Activated CD8-positive, alpha-beta memory T cell treated with anti-CD3 and anti-CD28 coated beads, Interleukin-2, amount 50 U/mL, for 48 hours (primary cell): ENCODE results near the gene CCDC178.
"Not testable (repeated sequence)": the region's sequence is repeated elsewhere in the genome, so short reads cannot be mapped to it uniquely, and the experiment has no call there.

ENCODE experiments used
- DNase-seq: peaks from one replicate; pipeline ENCODE4 v3.0.0-alpha.2; 2020

Gene CCDC178

GRCh38 chr18:33355756-33356155 is 84.8 kb downstream of the CCDC178 start:
- DNase-seq = no peak

- DNase-seq = no peak
These were observed 85.3 kb downstream of the CCDC178 start for GRCh38 chr18:33355263-33355662.

- no peak for DNase-seq
These were observed 90.3 kb downstream of the CCDC178 start for GRCh38 chr18:33350256-33350655.

GRCh38 chr18:33339733-33340132 is 100.8 kb downstream of the CCDC178 start:
- DNase-seq = not testable (repeated sequence)

- no peak for DNase-seq
These were observed 105.7 kb downstream of the CCDC178 start for GRCh38 chr18:33334781-33335180.

- DNase-seq = no peak
These were observed 109.8 kb downstream of the CCDC178 start for GRCh38 chr18:33330711-33331110.

GRCh38 chr18:33326975-33327374 is 113.5 kb downstream of the CCDC178 start:
- DNase-seq = no peak

GRCh38 chr18:33317640-33318039 is 122.9 kb downstream of the CCDC178 start:
- no peak for DNase-seq

- DNase-seq = no peak
These were observed 124.4 kb downstream of the CCDC178 start for GRCh38 chr18:33316146-33316587.

GRCh38 chr18:33307520-33307919 is 133.0 kb downstream of the CCDC178 start:
- DNase-seq = no peak

- DNase-seq = no peak
These were observed 136.2 kb downstream of the CCDC178 start for GRCh38 chr18:33304277-33304676.

- DNase-seq = no peak
These were observed 149.0 kb downstream of the CCDC178 start for GRCh38 chr18:33291539-33291938.

- no peak for DNase-seq
These were observed 152.3 kb downstream of the CCDC178 start for GRCh38 chr18:33288082-33288716.

- DNase-seq = no peak
These were observed 157.7 kb downstream of the CCDC178 start for GRCh38 chr18:33282709-33283333.

- no peak for DNase-seq
These were observed 158.4 kb downstream of the CCDC178 start for GRCh38 chr18:33282142-33282541.

- no peak for DNase-seq
These were observed 163.1 kb downstream of the CCDC178 start for GRCh38 chr18:33277431-33277830.

GRCh38 chr18:33275843-33276242 is 164.7 kb downstream of the CCDC178 start:
- no peak for DNase-seq

- DNase-seq = no peak
These were observed 170.2 kb downstream of the CCDC178 start for GRCh38 chr18:33270297-33270696.

- DNase-seq = no peak
These were observed 171.3 kb downstream of the CCDC178 start for GRCh38 chr18:33269223-33269622.

- DNase-seq = no peak
These were observed 176.0 kb downstream of the CCDC178 start for GRCh38 chr18:33264566-33264965.

GRCh38 chr18:33239298-33239697 is 201.2 kb downstream of the CCDC178 start:
- DNase-seq = no peak

- DNase-seq = no peak
These were observed 208.2 kb downstream of the CCDC178 start for GRCh38 chr18:33232318-33232626.

- DNase-seq = peak; percentile 71
These were observed 208.8 kb downstream of the CCDC178 start for GRCh38 chr18:33231474-33232317.

- DNase-seq = no peak
These were observed 228.2 kb downstream of the CCDC178 start for GRCh38 chr18:33212363-33212762.
